Measurements from ENCODE around the gene CD248.

GRCh38 chr11:66268952-66269905 is 47.6 kb downstream of the CD248 start:
- peak; percentile 13 for TF ChIP-seq CTCF (IDR thresholded peaks at IDR 0.05; ENCODE audit: borderline replicate concordance, extremely low read depth, low read length, poor library complexity, severe bottlenecking)
- no peak for TF ChIP-seq EZH2 (IDR thresholded peaks at IDR 0.05; ENCODE audit: borderline replicate concordance, low read depth, low read length, severe bottlenecking)

Data from DND-41 (cell line).